HG03520 (cell line): ENCODE results near the gene LRGUK.

ENCODE experiments used
- ATAC-seq: cut with Tn5 transposase; IDR thresholded peaks from one replicate; pipeline ENCODE4 v1.9.1; 2021; ENCODE audit warnings: mild to moderate bottlenecking, moderate library complexity; ENCODE audit not compliant: unreplicated experiment

LRGUK gene

DNA sequence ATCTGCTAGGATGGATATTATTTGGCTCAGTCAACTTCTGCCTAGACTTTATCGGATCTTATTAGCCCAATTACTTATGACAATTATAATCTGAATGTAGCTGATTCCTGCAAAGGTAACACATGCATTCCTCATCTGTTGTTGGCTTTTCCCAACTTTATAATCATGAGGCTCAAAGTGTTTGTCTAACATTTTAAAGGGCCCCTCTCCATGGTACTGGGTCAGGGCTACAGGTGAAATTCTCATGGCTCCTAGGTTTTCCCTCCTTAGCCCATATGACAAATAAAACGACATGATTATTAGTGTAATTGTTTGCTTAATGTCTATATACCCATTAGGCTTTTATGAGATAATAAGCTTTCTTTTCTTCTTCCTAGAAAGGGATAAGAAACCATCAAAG lies 4.2 kb upstream of the LRGUK start:
- no peak for ATAC-seq

GRCh38 chr7:134126146-134126545 lies 994 bp upstream of the LRGUK start:
- no peak for ATAC-seq

- no peak for ATAC-seq
Observed at GRCh38 chr7:134126596-134126965, 559 bp upstream of the LRGUK start.

- ATAC-seq: no peak
Observed at GRCh38 chr7:134128829-134129228, 1.7 kb downstream of the LRGUK start.

GRCh38 chr7:134129856-134130523 lies 2.9 kb downstream of the LRGUK start:
- no peak for ATAC-seq

DNA sequence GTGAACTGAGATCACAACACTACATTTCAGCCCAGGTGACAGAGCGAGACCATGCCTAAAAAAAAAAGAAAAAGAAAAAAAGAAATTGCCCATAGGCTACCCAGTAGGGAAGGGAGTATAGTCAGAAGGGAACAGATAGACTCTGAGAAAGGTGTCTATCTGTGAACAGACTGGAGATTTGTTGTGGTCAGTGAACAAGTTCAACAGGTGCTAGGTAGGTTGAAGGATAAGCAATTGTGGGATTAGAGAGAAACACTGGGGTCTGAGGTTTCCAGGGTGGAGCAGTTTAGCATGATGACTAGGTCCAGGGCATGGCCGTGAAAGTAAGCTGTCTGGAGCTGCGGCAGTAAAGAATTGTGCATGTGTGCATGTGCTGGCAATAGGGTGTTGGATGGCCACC lies 6.9 kb downstream of the LRGUK start:
- ATAC-seq: no peak

DNA sequence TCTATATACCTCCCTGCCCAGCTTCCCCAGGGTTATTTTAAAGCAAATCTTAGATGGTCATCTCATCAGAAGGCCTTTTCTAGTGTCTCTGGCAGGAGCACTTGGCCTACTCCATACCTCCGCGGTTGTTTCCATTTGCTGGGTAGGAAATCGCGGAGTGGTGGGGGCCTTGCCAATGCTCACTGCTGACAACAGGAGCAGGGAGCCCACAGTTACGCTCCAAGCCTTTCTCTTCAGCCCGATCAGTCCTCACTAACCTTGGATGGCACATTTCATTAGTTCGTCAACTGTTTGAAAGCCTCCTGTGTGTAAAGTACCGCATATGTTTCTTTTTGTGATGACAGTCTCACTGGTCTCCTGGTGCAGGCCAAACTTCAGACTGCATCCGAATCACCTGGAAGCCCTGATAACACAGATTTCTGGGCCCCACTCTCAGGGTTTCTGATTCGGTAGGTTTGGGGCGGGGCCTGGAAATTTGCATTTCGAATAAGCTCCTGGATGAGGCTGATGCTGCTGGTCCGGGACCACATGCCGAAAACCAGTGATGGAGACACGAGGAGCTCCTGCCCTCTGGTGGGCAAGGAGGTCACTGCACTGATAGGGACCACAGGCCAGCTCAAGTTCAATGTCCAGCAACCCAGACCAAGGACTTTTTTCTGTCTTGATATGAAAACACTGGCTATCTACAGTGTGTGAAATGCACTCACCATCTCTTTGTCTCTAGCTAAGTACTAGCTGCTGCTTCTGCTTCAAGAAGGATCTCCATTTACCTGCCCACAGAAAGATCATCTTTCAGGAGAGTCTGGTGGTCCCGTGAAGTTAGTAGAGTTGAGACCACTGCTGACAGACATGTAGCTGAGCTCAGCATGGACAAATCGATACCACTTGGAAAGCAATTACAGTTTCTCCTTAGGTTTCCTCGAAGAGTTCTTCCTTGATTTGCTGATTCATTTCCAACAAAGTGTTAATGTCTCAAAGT lies 14.0 kb downstream of the LRGUK start:
- ATAC-seq: peak; percentile 74

DNA sequence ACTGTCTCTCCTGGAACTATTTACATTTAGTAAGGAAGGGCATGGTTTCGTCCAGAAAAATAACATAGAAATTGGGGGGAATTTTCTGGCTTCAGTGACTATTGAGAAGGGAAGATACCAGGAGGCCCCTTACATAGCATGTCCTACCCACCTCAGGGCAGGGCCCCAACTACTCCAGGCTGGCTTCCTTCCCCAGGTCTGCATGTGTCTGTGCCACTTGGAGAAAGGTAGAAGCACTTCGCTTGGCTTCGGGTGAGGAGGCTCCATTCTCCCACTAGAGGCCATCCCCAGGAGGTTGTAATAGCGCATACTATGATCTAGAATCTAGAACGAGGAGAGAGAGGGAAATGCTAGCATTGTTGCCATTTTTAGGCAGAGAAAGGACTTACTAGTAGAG lies 14.7 kb downstream of the LRGUK start:
- no peak for ATAC-seq

- ATAC-seq: no peak
Observed at GRCh38 chr7:134153493-134154136, 26.5 kb downstream of the LRGUK start.

GRCh38 chr7:134154581-134155130 lies 27.5 kb downstream of the LRGUK start:
- ATAC-seq: no peak

GRCh38 chr7:134155206-134155605 lies 28.1 kb downstream of the LRGUK start:
- ATAC-seq: no peak

- ATAC-seq: no peak
Observed at GRCh38 chr7:134155871-134156270, 28.7 kb downstream of the LRGUK start.

- no peak for ATAC-seq
Observed at GRCh38 chr7:134165252-134165651, 38.1 kb downstream of the LRGUK start.

DNA sequence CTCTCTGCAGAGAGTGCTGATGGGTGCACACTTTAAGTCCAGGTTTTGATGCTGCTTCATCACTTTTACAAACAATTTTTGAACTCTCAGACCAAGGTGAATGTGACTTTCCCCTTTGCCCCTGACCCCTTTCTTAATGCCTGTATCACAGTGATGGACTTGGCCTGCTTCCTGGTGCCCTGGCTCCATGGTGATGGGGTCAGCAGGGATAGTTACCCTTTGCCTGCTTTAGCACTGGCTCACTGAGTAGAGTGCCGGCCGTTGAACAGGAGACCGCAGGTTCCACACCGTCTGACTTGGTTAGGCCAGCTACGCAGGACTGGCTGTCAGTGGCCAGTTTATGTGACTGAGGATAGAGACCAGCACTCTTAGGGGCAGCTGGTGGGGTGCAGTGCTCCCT lies 40.1 kb downstream of the LRGUK start:
- ATAC-seq: no peak

GRCh38 chr7:134167841-134168240 lies 40.7 kb downstream of the LRGUK start:
- no peak for ATAC-seq

- ATAC-seq: peak; percentile 95
Observed at GRCh38 chr7:134174795-134175261, 47.7 kb downstream of the LRGUK start.

GRCh38 chr7:134175334-134176036 lies 48.3 kb downstream of the LRGUK start:
- ATAC-seq: no peak

- ATAC-seq: no peak
Observed at GRCh38 chr7:134176037-134176350, 48.9 kb downstream of the LRGUK start.

DNA sequence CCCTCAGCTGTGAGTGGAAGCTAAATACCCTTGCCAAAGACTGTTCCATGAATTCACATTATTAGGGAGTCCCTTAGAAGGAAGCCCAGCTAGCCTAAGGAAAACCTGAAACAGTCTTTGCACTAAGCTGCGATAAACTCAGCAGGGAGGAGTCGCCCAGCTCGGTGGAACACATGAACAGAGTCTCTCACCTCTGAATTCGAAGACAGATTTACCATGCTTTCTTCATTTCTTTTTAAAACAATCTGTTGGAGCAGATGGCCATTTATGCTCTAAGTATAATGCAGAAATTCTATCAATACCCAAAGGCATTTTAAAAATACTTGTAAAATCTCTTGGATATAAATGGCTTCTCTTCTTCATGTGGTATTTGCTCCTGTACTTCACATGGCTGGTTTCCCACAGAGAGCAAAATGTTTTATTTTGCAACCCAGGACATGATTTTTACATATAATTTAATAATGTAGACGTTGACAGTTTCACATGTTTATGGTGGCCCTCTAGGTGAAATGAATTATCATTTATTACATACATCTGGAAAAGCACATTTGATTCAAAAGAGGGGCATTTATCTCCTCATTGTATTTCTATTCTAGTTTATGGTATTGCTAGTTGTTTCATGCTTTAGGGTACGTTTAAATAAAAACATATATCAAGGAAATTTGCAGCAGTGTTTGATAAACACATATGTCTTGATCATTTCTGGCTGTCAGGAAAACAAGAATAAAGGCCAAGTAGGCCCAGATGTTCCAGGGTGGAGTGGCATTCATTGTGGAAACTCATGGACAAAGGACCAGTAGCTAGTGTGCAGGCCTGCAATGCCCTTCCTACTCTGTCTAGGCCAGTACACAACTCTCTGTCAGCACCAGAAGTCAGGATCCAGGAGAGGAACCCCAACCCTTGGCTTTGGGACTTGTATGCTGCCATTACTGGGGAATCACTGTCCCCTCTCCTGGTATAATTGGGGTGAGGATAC lies 52.2 kb downstream of the LRGUK start:
- no peak for ATAC-seq

- no peak for ATAC-seq
Observed at GRCh38 chr7:134180376-134180775, 53.2 kb downstream of the LRGUK start.
